Neuronal stem cell (in vitro differentiated cells): ENCODE measurements around the gene SLC25A22.

Experiments used
- DNase-seq: peaks from one replicate; pipeline ENCODE4 v3.0.0-alpha.2; 2013; ENCODE audit warnings: low spot score
- H2AFZ ChIP-seq: one replicate; pipeline ENCODE4 v1.6.1; 2013; ENCODE audit warnings: mild to moderate bottlenecking, low read length, inconsistent platforms
- H2AK5ac ChIP-seq: 2 replicates; pipeline ENCODE4 v1.6.1; 2013; ENCODE audit warnings: low read depth, mild to moderate bottlenecking, inconsistent platforms, low read length, moderate library complexity, mixed read lengths
- H2BK120ac ChIP-seq: 2 replicates; pipeline ENCODE4 v1.6.1; 2013; ENCODE audit warnings: low read depth, mild to moderate bottlenecking, inconsistent platforms, low read length, moderate library complexity, mixed read lengths
- H2BK12ac ChIP-seq: one replicate; pipeline ENCODE4 v1.6.1; 2013; ENCODE audit warnings: low read length, inconsistent platforms
- H2BK15ac ChIP-seq: 2 replicates; pipeline ENCODE4 v1.6.1; 2013; ENCODE audit warnings: mild to moderate bottlenecking, low read length, inconsistent platforms, mixed read lengths
- H2BK5ac ChIP-seq: one replicate; pipeline ENCODE4 v1.6.1; 2013; ENCODE audit warnings: inconsistent platforms, mild to moderate bottlenecking, low read length, moderate library complexity
- H3K14ac ChIP-seq: one replicate; pipeline ENCODE4 v1.6.1; 2013; ENCODE audit warnings: low read length, inconsistent platforms
- H3K18ac ChIP-seq: 2 replicates; pipeline ENCODE4 v1.6.1; 2013; ENCODE audit warnings: low read length, inconsistent platforms
- H3K23ac ChIP-seq: 2 replicates; pipeline ENCODE4 v1.6.1; 2013; ENCODE audit warnings: low read depth, mild to moderate bottlenecking, mixed read lengths, low read length, inconsistent platforms; ENCODE audit not compliant: poor library complexity
- H3K27ac ChIP-seq: replicated peaks from 3 replicates; pipeline ENCODE4 v1.5.1; 2013; ENCODE audit warnings: low read length, inconsistent platforms
- H3K27me3 ChIP-seq, 3 experiments: 2 replicates each; pipeline ENCODE4 v1.6.1; 2013; ENCODE audit warnings: low read length in 3 of 3, mild to moderate bottlenecking in 2 of 3, inconsistent platforms in 1 of 3, low read depth in 1 of 3, mixed read lengths in 1 of 3, moderate library complexity in 1 of 3; ENCODE audit not compliant: control insufficient read depth in 3 of 3, insufficient read depth in 3 of 3
- H3K36me3 ChIP-seq, 2 donors: replicated peaks in 1 of 2; 2 replicates each; pipeline ENCODE4 v1.6.1; 2013; ENCODE audit warnings: low read length in 2 of 2; ENCODE audit not compliant: control insufficient read depth in 2 of 2, insufficient read depth in 2 of 2
- H3K4ac ChIP-seq: 2 replicates; pipeline ENCODE4 v1.6.1; 2013; ENCODE audit warnings: inconsistent platforms, mild to moderate bottlenecking, low read length, moderate library complexity
- H3K4me1 ChIP-seq, 2 donors: 1 replicate in 1 of 2; 2 replicates in 1 of 2; pipeline ENCODE4 v1.6.1; 2013; ENCODE audit warnings: low read length in 2 of 2, low read depth in 1 of 2; ENCODE audit not compliant: control insufficient read depth in 2 of 2, insufficient read depth in 1 of 2
- H3K4me2 ChIP-seq: one replicate; pipeline ENCODE4 v1.6.1; 2013; ENCODE audit warnings: mild to moderate bottlenecking, low read length, inconsistent platforms; ENCODE audit not compliant: insufficient read depth, poor library complexity, severe bottlenecking
- H3K4me3 ChIP-seq, 2 donors: 2 replicates each; pipeline ENCODE4 v1.5.1; 2013; ENCODE audit warnings: low read length in 2 of 2, mild to moderate bottlenecking in 2 of 2, inconsistent platforms in 1 of 2, moderate library complexity in 1 of 2
- H3K79me1 ChIP-seq: one replicate; pipeline ENCODE4 v1.6.1; 2013; ENCODE audit warnings: low read depth, mild to moderate bottlenecking, inconsistent platforms, low read length, moderate library complexity
- H3K9ac ChIP-seq: one replicate; pipeline ENCODE4 v1.6.1; 2013; ENCODE audit warnings: mild to moderate bottlenecking, low read depth, low read length, inconsistent platforms; ENCODE audit not compliant: poor library complexity
- H3K9me3 ChIP-seq, 2 donors: replicated peaks in 1 of 2; 2 replicates each; pipeline versions ENCODE3 to v1.6.1; 2013; ENCODE audit warnings: low read length in 2 of 2, mild to moderate bottlenecking in 2 of 2, inconsistent platforms in 1 of 2, low read depth in 1 of 2, mixed read lengths in 1 of 2, moderate library complexity in 1 of 2; ENCODE audit not compliant: control insufficient read depth in 2 of 2, insufficient read depth in 1 of 2
- H4K8ac ChIP-seq: one replicate; pipeline ENCODE4 v1.6.1; 2013; ENCODE audit warnings: low read depth, mild to moderate bottlenecking, inconsistent platforms, low read length, moderate library complexity
- H4K91ac ChIP-seq: one replicate; pipeline ENCODE4 v1.6.1; 2013; ENCODE audit warnings: low read length, low read depth, mild to moderate bottlenecking, inconsistent platforms; ENCODE audit not compliant: poor library complexity
- WGBS, 2 donors: extraction: QIAGEN DNeasy Blood & Tissue Kit; methylation state at CpG; one replicate each; pipeline ENCODE4 v1.1.7; 2013; ENCODE audit warnings: missing lambda C conversion rate in 2 of 2, mixed read lengths in 1 of 2; ENCODE audit not compliant: insufficient read length in 2 of 2, insufficient replicate concordance in 1 of 2; ENCODE audit errors: extremely low coverage in 2 of 2; 5-methylcytosine and 5-hydroxymethylcytosine counted together

The SLC25A22 gene

DNA sequence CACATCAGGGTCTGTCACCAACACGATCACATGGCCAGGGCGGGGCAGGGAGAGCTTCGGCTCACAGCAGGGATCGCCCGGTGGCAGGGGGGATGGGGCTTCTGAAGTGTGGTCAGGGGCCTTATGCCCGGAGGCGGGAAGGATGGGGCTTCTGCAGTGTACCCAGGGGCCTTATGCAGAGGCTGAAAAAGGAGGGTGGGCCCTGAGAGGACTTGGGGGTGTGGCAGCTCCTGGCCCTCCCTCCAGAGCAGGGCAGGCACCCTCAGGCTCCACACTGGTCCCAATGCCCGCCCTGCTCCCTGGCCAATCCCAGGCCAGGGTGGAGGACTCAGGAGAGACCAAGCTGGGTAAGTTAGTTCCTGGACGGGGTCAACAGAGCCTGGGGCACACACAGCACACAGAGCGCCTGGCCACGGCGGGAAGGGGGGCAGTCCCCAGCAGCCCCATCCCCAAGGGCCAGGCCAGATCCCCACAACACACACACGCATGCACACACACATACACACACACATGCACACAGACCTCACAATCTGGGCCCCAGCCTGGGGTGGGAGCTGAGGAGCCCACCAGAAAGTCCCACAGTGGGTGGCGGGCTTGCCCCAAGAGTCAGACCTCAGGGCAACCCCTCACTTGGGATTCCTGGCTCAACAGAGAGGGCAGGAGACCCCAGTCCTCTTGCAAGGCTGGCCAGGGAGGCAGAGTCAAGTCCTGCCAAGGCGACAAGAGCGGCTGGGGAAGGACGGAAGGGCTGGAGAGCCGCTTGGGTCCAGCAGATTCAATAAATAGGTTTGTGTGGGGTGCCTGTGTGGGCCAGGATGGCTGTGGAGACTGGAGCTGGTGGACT lies 7.1 kb downstream of the SLC25A22 start:
- Histone ChIP-seq H3K18ac (peak overlapping the region; percentile 66), H2AK5ac (peak overlapping the region; percentile 63), H2BK120ac (no peak overlapping the region), H3K9me3 (no peaks in the 10 kb centered on the region), H3K27me3 (no peaks in the 10 kb centered on the region), H2BK15ac (peak overlapping the region; percentile 67), H4K91ac (no peak overlapping the region), H2AFZ (no peak overlapping the region), H3K79me1 (peaks cover 16% of the 10 kb centered on the region), H3K4ac (no peak overlapping the region), H3K4me2 (peak overlapping the region; percentile 40), H3K4me3 (no peak overlapping the region), H3K4me1 (peaks cover 9 to 15% of the 10 kb centered on the region in 2 donors), H4K8ac (peak overlapping the region; percentile 17), H2BK5ac (peak overlapping the region; percentile 53), H2BK12ac (peak overlapping the region; percentile 58), H3K23ac (no peak overlapping the region), H3K27ac (peak overlapping the region; percentile 58), H3K9ac (peak overlapping the region; percentile 60), H3K36me3 (peaks cover 19 to 40% of the 10 kb centered on the region in 2 donors), H3K14ac (no peak overlapping the region)
- WGBS, 2 donors: no CpG with 5 or more reads among the region's 18 CpGs
- DNase-seq: no peak

DNA sequence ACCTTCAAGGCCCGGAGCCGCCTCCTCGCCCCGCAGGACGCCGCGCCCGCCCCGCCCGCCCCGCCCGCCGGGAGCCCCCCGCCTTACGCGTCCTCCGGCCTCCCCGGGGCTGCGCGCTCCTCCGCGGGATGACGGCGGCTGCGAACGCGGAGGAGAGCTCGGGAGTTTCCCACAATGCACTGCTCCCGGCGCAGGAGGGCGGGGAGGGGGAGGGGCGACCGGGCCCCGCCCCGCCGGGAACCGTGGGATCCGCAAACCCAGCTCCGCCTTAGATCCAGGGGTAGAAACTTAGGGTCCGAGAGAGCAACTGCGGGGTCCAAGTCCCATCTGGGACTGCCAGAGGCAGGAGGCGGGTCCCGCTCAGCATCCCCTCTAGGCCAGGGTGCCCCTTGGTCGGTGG lies 8.1 kb downstream of the SLC25A22 start, which contains the start of gene CEND1:
Gene CEND1 (minus strand): TSS at position 148 of the 400 bp plus-strand sequence. CDS start 1,514 bp downstream, outside the sequence.
- Histone ChIP-seq H2AK5ac (peak within 1 kb of the TSS; percentile 63), H3K14ac (peak within 1 kb of the TSS; percentile 75), H2BK12ac (no peak within 1 kb of the TSS), H2BK120ac (no peak within 1 kb of the TSS), H3K4me1 (peaks cover 8 to 11% of the 10 kb centered on the region in 2 donors), H3K27ac (peak within 1 kb of the TSS; percentile 58), H3K9me3 (no peaks in the 10 kb centered on the region), H3K27me3 (no peaks in the 10 kb centered on the region), H3K18ac (peak within 1 kb of the TSS; percentile 87), H3K23ac (peak within 1 kb of the TSS; percentile 25), H3K79me1 (peaks cover 12% of the 10 kb centered on the region), H3K4ac (no peak within 1 kb of the TSS), H3K9ac (peak within 1 kb of the TSS; percentile 60), H3K4me2 (peak within 1 kb of the TSS; percentile 56), H4K91ac (no peak within 1 kb of the TSS), H2BK5ac (peak within 1 kb of the TSS; percentile 53), H3K4me3 (peak within 1 kb of the TSS in 1 of 2 donors; percentile 72), H2AFZ (no peak within 1 kb of the TSS), H2BK15ac (peak within 1 kb of the TSS; percentile 67), H3K36me3 (peaks cover 19 to 40% of the 10 kb centered on the region in 2 donors), H4K8ac (peak within 1 kb of the TSS; percentile 17)
- no CpG with 5 or more reads among the region's 44 CpGs for WGBS, 2 donors
- DNase-seq: peak; percentile 51

DNA sequence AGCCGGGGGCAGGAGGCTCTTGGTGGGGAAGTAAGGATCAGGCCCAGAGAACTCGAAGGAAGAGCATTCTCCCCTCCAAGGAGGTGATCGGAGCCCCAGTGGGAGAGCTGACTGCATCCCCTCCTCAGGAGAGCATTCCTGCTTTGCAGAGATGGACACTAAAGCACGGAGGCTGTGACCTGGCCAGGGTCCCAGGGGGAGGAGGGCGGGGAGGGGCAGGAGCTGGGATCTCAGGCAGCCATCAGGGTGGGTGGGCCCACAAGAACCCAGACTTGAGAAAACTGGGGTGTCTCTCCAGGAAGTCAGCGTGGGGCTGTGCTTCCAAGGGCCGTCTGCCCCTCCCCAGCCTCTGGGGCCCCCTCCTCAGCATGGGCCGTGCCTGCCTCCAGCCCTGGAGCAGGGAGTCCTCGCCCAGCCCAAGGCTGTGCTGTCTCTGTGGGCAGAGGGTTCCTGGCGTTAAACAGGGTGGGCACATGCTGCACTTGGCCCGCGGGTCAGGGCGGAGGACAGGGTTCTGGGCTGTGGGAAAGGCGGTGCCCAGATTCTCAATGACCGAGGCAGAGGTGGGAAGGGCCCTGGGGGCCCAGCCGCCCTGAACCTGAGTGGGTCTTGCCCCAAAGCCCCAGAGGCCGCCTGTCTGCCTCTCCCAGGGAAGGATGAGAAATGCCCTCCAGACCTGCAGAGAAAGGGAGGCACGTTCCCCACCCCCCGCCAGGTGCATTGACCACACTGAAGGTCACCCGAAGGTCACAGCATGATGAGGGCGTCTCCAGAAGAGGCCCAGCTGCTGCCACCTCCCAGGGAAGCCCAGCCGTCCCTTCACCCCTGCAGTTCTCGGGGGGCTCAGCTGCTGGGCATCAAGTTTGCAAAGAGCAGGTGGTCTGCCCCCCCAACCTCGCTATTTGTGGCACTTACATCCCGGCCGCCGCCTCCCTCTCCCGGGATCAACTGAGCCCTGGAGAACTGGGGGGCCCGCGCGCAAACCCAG lies 8.8 kb downstream of the SLC25A22 start:
- no peak overlapping the region for H4K91ac ChIP-seq
- no peak for DNase-seq
- H2BK12ac ChIP-seq: no peak overlapping the region
- H2BK120ac ChIP-seq: no peak overlapping the region
- no peaks in the 10 kb centered on the region for H3K27me3 ChIP-seq
- H3K4me3 ChIP-seq: peak overlapping the region in 1 of 2 donors; percentile 72
- H3K36me3 ChIP-seq: peaks cover 13 to 33% of the 10 kb centered on the region in 2 donors
- H3K9ac ChIP-seq: no peak overlapping the region
- H3K4ac ChIP-seq: no peak overlapping the region
- no peak overlapping the region for H2BK5ac ChIP-seq
- H3K4me2 ChIP-seq: peak overlapping the region; percentile 56
- no peak overlapping the region for H4K8ac ChIP-seq
- H3K79me1 ChIP-seq: peaks cover 7% of the 10 kb centered on the region
- no peaks in the 10 kb centered on the region for H3K9me3 ChIP-seq
- peak overlapping the region; percentile 75 for H3K14ac ChIP-seq
- H3K23ac ChIP-seq: peak overlapping the region; percentile 25
- peak overlapping the region; percentile 87 for H3K18ac ChIP-seq
- H2AK5ac ChIP-seq: peak overlapping the region; percentile 24
- H2BK15ac ChIP-seq: no peak overlapping the region
- H3K27ac ChIP-seq: no peak overlapping the region
- H3K4me1 ChIP-seq: peaks cover 8 to 11% of the 10 kb centered on the region in 2 donors
- no peak overlapping the region for H2AFZ ChIP-seq
- WGBS, 2 donors: no CpG with 5 or more reads among the region's 31 CpGs
